Right lung (tissue), 5 donors: ENCODE data around the gene GINS1. TPM values are rescaled to one million over a fixed set of nuclear protein-coding genes. Genes with fewer than 3 reads are reported as not detected.
"Not testable (repeated sequence)": the region's sequence is repeated elsewhere in the genome, so short reads cannot be mapped to it uniquely, and the experiment has no call there.

Experiments
- DNase-seq, 2 donors: peaks; one replicate each; pipeline ENCODE4 v3.0.0-alpha.2; 2013
- polyA plus RNA-seq, 5 donors: library from polyadenylated mRNA; unstranded; fragments of 120-200 nt; gene quantifications; one replicate each; pipeline versions ENCODE4 v1.2.1 to v1.2.3, GENCODE V29; 2013; ENCODE audit warnings: inconsistent platforms in 1 of 5, low replicate concordance in 1 of 5; ENCODE audit not compliant: insufficient read length in 5 of 5, insufficient read depth in 1 of 5

GINS1 gene
- polyA plus RNA-seq, 5 donors, result 12.6 to 25.5 (median 16.7) TPM

GRCh38 chr20:25453035-25453810, 45.8 kb downstream of the GINS1 start:
- DNase-seq, result peak; percentile 11 to 23

DNA sequence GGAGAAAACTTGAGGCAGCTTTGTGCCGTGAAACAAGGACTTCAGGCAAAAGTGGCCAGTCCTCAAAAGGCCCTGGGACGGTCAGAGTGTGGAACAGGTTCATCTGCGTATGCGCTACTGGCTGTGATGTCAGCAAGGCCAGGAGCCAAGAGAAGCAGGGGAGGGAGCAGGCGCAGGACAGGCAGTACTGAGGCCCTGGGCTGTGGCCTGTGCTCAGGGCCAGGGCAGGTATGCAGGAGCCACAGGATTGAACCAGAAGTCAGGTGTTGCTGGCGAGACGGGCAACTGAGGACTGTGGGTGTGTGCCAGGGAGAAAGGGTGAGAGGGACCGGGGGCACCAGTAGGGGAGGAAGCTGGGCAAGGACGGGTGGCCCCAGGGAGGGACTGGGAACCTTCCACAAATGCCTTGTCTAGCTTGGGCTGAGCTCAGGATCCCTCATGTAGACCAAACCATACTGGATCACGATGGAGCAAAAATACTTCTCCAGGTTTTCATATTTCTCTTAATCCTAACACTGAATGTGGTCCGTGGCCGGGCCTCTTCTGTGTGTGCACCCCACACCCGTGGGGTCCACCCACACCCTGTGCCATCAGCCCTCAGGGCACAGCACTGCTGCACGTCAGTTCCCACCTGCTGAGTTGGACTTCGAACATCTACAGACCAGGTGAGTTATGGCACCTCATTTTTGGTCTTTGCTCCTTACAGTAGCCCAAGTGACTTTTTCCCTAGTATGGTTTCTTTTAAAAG, 46.9 kb downstream of the GINS1 start:
- DNase-seq, result no peak

- DNase-seq, result no peak
These were observed 50.6 kb downstream of the GINS1 start for GRCh38 chr20:25457886-25458680.

DNA sequence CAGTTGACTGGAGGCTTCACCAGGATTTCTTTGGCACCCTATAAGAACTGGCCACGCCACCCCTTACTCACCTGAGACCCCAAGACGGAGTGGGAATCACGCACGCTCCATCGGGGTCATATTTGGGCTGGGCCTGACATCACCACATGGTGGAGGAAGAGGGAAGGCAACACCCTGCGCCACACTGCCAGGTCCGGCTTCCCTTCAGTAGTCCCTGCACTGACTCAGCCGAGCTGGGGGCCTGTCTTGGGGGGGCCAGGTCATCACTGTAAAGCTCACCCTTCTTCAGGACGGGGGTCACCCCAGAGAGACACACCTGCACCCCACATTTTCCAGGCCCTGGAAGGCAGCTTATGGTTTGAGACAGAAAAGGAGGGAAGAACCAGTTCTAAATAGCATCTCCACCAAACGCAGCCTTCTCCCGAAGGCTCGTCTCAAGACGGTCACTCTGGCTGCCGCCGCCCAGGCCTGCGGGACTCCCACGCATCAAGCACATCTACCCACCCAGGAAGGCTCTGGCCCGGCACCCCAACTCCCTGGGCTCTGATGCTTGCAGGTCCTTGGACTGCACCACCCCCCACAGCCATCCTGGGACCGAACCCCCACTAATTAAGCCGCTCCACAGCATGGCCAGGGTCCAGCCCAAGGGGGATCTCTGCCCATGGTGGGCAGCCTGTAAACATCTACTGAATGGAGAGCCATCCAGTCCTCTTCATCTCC, 51.8 kb downstream of the GINS1 start:
- DNase-seq, result no peak

DNA sequence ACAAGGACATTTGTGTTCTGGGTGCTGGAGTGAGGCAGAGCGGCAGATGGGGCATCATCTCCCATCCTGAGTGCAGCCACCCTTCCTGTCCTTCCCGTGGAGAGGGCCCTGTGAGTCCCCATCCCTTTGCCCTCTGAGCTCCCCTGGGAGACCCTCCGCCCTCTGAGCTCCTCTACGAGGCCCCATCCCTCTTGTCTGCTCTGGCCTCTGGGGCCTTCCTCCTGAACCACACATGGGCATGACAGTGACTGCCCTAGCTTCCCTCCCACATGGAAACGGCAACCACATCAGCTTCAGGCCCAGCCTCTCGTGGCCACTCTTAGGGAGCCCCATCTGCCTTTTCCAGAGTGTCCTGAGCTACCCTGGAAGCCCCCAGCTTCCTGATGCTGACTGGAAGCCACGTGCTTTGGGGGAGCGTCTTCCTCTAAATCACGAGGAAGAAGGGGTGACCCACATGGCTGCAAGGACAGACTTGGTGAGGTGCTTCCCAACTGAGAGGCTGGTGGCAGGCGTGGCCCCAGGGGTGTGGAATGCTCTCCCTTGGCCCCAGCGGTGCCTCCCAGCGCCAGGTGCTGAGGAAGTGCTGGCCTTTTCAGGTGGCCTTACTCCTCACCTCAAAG, 52.6 kb downstream of the GINS1 start:
- DNase-seq, result no peak

DNA sequence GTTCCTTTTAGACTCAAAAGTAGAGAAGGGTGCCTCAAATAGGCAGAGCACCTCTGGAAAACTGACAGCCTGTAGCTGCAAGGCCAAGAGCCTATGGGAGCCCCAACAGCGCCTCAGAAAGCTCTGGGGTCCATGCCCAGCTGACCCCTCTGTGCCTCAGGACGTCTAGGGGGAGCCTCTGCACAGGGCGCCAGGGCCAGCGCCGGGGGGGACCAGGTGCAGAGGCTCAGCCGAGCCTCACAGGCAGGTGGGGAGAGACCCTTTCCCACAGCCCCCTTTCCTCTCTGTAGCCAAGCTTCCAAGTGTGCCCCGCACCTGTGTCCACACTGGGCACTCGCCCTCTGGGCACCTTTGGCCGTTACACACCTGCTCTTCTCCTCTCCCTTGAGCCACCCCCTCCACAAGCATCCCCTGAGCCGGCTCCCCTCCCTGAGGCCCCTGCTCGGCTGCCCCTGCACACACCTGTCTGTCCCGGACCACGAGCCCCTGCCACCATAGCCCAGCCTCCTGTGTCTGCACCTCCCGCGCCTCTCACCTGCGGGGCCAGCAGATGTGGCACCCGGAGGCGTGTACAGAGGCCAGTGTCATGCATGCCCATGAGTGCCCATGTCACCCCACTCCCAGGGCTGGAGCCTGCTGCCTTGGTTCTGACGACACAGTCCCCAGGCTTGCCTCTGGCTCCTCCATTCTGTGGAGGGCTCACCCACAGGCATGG, 53.2 kb downstream of the GINS1 start:
- DNase-seq, result no peak

- no peak for DNase-seq
These were observed 53.8 kb downstream of the GINS1 start for GRCh38 chr20:25461281-25461650.

- no peak for DNase-seq
These were observed 54.5 kb downstream of the GINS1 start for GRCh38 chr20:25461786-25462545.

- no peak for DNase-seq
These were observed 57.2 kb downstream of the GINS1 start for GRCh38 chr20:25464501-25465242.

DNA sequence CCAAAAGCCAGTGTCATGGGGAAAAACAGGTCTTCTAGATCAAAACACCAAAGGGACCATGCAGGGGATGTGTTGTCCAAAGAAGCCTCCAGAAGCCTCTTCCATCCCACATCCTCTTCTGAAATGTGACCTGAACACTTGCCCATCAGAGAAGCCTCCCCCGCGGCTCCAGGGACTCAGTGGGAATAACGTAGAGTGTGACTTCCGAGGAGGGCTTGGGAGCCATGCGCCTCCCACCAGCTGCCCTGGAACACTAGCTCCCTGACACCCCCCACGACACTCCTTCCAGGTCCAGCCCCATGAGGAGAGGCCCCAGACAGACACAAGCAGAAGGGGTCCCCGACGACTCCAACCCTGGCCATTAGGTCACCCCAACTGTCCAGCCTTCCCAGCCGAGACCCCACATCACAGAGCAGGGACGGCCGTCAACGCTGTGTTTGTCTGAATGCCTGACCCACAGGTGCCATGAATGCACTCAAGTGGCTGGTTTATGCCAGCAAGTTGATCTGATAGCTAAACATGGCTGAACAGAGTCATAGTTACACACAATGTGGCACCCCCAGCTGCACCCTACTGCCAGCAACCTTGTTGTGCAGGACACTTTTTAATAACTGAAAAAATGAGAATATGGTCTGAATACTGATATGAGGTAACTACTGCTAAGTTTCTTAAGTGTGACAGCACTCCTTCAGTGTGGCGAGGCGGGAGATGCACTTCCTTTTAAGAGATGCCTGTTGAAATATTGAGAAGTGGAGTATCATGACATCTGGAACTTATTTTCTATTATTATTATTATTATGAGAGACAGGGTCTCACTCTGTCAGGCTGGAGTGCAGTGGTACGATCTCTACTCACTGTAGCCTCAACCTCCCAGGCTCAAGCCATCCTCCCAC, 58.0 kb downstream of the GINS1 start:
- no peak for DNase-seq

DNA sequence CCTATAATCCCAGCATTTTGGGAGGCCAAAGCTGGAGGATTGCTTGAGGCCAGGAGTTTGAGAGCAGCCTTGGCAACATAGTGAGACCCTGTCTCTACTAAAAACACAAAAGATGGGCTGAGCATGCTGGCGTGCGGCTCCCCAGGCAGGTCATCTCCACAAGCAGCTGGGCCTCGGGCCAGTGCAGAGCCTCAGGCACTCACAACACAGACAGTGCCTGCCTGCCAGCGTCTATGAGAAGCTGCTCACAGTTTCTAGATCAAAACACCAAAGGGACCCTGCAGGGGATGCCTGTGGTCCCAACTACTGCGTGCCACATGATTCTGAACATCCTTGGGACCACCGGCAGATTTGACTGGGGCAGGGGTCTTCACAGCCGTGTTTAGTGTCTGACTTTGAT, 59.4 kb downstream of the GINS1 start:
- no peak for DNase-seq

- DNase-seq, result no peak
These were observed 60.0 kb downstream of the GINS1 start for GRCh38 chr20:25467441-25467840.

DNA sequence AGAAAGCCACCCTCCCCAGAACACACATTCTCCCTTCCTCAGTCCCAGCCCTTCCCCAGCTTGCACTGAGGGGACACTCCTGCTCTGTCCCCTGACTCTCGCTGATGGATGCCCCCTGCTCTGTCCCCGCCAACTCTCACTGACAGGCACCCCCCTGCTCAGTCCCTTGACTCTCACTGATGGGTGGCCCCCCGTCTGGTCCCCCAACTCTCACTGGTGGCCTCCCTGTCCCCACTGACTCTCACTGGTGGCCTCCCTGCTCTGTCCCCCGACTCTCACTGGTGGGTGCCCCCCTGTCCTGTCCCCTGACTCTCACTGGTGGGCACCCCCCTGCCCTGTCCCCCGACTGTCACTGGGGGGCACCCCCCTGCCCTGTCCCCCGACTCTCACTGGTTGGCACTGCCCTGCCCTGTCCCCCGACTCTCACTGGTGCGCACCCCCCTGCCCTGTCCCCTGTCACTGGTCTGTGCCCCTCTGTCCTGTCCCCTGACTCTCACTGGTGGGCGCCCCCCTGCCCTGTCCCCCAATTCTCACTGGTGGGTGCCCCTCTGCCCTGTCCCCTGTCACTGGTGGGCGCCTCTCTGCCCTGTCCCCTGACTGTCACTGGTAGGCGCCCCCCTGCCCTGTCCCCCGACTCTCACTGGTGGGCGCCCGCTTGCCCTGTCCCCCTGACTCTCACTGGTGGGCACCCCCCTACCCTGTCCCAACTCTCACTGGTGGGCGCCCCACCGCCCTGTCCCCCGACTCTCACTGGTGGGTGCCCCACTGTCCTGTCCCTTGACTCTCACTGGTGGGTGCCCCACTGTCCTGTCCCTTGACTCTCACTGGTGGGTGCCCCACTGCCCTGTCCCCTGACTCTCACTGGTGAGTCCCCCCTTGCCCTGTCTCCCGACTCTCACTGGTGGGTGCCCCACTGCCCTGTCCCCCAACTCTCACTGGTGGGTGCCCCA, 60.9 kb downstream of the GINS1 start:
- DNase-seq, result no peak

GRCh38 chr20:25469558-25469957, 62.1 kb downstream of the GINS1 start:
- DNase-seq, result no peak

GRCh38 chr20:25470045-25470444, 62.6 kb downstream of the GINS1 start:
- no peak for DNase-seq

GRCh38 chr20:25471020-25471419, 63.5 kb downstream of the GINS1 start:
- DNase-seq, result no peak

DNA sequence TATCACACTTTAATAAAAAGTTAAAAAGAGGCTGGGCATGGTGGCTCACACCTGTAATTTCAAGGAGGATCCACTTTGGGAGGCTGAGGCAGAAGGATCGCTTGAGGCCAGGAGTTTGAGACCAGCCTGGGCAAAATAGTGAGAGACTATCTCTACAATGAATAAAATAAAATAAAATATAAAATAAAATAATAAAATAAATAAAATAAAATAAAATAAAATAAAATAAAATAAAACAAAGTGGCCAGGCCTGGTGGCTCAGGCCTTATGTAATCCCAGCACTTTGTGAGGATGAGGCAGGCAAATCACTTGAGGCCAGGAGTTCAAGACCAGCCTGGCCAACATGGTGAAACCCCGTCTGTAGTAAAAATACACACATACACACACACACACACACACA, 65.8 kb downstream of the GINS1 start:
- not testable (repeated sequence) for DNase-seq
